GM12873 (cell line): ENCODE data around the gene ADGB.

Source experiments
- TF ChIP-seq, protein P1 (sequence below): IDR thresholded peaks from 2 replicates; pipeline ENCODE4 v1.5.1; 2012; ENCODE audit warnings: low read depth, mild to moderate bottlenecking, moderate library complexity, low read length, control low read depth; ENCODE audit not compliant: insufficient read depth; ENCODE audit errors: missing control alignments

ADGB gene

GRCh38 chr6:146864885-146865284 is 266.1 kb downstream of the ADGB start:
- TF ChIP-seq, protein P1, sequence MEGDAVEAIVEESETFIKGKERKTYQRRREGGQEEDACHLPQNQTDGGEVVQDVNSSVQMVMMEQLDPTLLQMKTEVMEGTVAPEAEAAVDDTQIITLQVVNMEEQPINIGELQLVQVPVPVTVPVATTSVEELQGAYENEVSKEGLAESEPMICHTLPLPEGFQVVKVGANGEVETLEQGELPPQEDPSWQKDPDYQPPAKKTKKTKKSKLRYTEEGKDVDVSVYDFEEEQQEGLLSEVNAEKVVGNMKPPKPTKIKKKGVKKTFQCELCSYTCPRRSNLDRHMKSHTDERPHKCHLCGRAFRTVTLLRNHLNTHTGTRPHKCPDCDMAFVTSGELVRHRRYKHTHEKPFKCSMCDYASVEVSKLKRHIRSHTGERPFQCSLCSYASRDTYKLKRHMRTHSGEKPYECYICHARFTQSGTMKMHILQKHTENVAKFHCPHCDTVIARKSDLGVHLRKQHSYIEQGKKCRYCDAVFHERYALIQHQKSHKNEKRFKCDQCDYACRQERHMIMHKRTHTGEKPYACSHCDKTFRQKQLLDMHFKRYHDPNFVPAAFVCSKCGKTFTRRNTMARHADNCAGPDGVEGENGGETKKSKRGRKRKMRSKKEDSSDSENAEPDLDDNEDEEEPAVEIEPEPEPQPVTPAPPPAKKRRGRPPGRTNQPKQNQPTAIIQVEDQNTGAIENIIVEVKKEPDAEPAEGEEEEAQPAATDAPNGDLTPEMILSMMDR, result no peak
